GM19193 (cell line): ENCODE measurements around the gene FOXQ1.

Experiments
- POLR2A ChIP-seq: IDR thresholded peaks from 4 replicates; pipeline ENCODE4 v1.6.1; 2011; ENCODE audit not compliant: insufficient read depth, insufficient read length; ENCODE audit errors: extremely low read depth

The FOXQ1 gene

DNA sequence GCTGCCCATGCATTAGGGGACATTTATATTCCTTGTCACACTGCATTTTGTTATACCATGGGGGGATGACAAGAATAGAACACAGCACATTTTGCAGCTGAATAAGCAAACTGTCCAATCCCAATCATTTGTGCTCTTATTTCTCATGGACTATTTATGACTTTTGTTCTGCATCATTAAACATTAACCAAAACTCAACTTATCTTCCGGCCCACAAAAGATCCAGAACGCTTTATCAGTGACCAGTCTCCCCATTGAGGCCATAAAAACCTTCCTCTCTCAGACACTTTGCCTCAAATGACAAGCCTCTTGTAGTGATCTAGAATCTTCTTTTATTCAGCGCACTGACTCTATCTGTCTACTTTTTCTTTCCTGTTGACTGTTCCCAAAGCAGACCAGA is 28.4 kb upstream of the FOXQ1 start:
- TF ChIP-seq POLR2A = no peak

DNA sequence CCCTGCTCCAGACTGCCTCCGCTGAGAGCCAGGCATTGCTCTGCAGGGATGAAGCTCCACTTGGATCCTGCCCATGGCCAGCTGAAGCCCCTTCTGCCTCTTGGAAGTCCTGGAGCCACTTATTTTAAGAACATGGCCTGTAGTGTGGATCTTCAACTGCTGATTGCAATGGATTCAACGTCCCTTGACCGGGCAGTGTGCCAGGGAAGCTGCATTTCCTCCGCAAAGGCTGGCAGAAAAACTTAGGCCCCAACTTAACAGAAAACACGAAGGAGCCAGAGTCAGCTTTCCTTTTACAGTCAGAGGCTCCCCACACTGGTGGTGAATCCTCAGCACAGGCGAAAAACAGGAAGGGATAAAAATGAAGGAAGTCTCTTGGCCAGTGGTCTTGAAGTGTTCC is 26.3 kb upstream of the FOXQ1 start:
- no peak for TF ChIP-seq POLR2A

DNA sequence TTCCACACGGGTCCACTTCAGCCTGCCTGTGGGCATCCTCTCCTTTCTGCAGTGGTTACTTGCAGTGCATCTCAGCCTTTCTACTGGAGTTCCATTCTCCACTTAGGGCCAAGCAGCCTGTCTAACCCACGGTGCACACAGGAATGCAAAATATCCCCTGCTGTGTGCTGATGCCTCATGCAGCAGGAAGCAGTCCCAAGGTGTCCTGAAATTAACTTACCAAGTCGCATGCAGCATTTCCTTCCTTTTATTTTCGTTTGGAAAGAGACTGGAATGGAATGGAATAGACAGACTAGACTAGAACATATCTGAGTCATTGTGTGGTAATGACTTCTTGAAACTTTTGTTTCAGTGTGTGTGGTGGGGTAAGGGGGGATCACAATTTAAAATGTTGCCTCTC is 25.9 kb upstream of the FOXQ1 start:
- TF ChIP-seq POLR2A = no peak

DNA sequence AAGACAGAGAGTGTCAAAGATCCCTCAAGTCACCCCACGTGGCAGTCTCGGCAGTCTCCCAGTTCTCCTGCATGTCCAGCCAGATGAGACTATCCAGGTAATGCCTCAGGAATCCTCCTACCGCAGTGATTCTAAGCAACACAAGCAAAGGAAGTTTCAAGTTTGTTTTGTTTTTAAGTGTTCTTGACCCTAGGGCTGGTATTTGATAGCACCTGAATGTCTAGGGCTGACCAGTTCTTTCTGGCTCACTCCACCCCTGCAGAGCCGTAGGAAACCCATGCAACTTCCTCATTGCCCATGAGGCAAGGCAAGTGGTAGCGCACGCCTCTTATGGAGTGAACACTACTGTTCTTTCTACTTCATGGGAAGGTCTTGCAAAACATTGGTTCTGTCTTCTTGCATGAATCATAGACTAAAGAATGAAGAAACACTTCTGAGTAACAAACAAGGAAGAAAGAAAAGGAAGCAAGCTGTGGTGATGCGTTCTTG is 24.8 kb upstream of the FOXQ1 start:
- TF ChIP-seq POLR2A = no peak

DNA sequence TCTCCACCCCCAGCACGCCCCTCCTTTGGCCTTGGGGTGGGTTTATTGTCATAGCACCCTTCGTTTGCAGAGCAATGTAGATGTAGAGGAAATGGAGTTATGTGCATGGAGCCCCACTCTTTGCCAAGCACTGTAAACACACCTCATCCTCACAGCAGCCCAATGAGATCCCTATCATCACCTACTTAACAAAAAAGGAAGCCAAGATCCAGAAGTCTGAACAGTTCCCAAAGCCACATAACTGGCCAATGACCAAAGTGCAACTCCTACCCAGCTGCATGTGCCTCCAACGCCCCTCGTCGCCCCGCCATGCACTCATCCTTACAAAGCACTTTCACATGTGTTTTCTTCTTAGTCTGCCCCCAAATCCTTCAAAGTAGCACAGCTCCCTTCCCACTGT is 21.8 kb upstream of the FOXQ1 start:
- TF ChIP-seq POLR2A = no peak

DNA sequence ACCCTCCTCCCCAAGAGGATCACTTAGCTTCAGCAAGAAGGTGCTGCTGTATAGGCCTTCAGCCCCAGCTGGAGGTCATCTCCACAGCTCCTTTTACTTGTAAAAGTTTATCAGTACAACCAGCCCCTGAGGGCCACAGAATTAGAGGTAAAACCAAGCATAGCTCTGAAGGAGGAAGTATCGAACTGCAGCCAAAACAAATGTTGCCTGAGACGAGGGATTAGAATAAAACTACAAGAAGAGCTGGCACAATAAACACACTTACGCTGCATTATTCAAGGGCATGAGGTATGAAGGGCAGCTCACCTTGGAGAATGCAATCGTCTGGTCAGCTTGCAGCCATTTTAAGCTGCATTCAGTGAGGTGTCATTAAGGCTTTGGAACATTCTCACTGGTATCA is 21.1 kb upstream of the FOXQ1 start:
- TF ChIP-seq POLR2A = no peak

DNA sequence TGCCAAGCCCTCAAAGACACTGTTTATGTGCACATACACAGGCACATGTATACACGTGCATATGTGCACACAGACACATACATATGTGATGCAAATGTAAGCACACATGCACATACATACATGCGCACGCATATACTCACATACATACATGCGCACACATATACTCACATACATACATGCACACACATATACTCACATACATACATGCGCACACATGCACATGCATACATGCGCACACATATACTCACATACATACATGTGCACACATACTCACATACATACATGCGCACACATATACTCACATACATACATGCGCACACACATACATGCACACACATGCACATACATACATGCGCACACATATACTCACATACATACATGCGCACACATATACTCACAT is 20.5 kb upstream of the FOXQ1 start:
- TF ChIP-seq POLR2A = no peak

DNA sequence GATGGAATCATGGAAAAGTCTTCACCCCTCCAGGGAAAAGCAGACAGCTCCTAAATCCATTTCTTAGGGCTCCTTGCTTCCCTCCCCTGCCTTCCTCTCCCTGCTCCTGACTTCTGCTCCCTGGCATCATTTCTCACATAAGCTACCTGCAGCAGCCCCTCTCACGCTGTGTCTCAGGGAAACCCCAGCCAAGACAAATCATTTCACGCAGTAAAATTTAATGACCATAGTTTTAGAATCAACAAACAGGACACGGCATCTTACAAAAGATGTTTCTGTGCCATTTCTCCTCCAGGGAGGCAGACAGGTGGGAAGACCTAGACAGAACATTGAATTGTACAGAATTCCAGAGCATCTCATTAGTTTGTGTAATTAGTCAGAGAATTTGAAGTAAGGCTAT is 16.5 kb upstream of the FOXQ1 start:
- no peak for TF ChIP-seq POLR2A

DNA sequence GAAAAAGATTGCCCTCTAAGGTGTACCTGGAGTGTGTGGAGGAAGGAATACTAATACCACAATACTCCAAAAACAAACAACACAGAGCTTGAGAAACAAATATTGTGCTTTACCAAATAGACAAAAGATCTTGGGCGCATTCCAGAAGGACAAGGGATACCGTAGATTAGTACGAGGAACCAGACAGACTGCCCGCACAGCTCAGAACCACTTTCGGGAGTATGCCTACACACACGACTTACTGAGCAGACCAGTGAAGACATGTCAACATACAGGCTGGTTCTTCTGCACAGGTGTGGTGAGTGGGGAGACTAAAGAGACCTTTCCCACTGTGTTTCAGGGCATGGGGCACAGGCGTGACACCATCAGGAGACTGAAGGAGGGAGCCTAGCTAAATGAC is 15.8 kb upstream of the FOXQ1 start:
- no peak for TF ChIP-seq POLR2A

DNA sequence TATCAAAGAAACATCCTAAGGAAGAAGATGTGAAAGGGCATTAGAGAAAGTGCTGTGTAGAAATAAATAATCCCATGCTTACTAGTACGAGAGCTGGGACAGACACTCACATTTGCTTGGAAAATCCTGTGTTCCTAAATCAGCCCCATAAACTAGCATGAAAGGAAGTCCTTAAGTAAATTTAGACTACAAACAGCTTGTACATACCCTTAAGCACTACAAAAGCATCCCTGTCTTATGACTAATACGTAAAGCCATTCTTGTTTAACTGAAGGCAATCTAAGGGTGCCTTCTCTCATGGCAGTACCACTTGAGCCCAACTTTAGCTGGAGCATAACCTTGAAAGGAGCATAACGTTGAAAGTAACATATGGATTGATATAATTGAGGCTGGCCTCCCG is 15.4 kb upstream of the FOXQ1 start:
- no peak for TF ChIP-seq POLR2A

DNA sequence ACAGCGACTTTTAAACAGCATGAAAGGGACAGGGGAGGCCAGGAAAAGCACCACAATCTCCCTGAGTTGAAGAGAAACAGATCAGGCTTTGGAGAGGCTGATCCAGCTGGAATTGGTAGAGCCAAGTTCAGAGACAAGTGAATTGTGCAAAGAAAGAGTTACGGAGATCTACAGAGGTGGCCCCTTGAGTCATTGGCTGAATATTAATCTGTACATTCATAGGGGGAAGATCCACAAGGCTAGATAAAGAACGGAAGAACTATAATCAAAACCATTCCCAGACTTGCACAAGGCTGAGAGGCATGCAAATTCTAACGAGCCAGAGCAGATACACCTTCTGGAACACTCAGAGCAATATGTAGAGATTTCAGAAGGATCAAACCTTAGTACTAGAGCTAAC is 14.2 kb upstream of the FOXQ1 start:
- TF ChIP-seq POLR2A = no peak

DNA sequence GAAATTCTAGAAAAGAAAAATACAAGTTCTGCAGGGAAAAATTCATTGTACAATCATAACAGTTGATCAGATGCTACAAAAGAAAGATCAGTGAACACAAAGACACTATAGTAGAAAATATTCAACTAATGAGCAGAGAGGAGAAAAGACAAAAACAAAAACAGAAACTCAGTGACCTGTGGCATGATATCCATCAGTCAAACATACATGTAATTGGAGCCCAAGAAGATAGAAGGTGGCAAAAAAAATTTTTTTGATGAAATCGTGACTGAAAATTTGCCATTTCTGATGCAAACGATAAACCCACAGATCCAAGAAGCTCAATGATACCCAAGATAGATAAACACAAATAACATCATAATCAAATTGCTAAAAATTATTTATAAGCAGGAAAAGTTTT is 13.1 kb upstream of the FOXQ1 start:
- TF ChIP-seq POLR2A = no peak

DNA sequence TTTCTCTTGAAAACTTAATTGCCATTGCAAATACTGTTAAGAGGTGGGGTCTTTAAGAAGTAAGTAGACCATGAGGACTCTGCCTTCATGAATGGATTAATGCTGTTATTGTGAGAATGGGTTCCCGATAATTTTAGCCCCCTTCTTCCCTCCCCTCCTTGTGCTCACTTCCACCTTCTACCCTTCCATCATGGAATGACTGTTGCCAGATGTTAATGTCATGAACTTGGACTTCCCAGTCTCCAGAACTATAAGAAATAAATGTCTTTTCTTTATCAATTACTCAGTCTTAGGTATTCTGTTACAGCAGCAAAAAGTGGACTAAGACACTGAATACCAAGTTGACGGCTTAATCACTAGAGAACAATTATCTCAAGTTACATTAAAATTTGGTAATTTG is 5.8 kb upstream of the FOXQ1 start:
- no peak for TF ChIP-seq POLR2A

DNA sequence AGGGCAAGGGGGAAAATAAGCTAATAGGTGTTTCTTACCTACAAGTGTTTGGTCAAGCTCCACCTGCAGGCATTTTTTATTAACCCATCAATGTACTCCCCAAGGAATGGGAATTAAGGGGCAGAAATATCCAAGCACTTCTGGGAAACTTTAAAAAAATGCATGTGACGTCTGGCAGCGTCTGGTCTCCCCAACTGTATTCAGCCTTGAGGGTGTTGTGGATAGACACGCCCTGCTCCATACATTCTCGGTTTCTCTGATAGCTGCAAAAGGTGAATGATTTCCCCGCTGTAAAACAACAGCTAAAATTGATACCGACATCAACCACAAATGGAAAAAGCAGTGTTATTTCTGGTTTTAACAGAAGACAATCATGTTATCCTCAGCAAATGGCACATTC is 2.5 kb upstream of the FOXQ1 start:
- TF ChIP-seq POLR2A = no peak

DNA sequence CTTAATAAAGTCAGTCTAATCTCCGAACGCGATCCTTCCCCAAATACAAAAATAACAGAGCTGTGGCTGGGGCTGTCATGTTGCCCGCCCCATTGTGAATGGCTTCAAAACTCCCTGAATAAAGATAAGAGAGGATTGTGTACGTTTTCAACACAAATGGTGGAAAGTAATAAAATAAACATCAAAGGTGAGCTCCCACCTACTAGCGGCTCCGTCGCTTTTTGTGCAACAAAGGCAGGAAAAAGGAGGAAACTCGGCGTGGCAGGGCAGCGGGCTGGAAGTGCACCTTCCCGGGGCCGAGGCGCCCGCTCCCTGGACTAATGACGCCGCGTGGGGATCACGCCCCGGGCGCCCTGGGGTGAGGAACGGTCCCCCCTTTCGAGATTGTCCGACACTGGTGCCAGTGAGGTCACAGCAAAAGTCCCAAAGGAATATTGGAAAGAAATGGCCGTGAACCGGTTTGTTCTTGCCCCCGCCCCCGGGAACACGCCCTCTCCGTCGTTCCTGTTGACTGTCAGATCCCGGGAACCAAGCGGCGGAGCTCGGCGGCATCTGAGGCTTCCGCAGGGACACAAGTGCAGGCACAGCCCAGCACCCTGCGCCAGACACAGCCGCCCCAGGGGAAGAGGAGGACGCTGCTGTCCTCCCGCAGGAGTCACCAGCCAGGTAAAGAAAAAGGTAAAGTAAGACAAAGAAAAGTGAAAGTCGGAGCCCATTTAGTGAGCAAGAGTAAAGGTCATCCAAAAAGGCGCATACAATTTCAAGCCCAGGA is 1.1 kb upstream of the FOXQ1 start:
- no peak for TF ChIP-seq POLR2A

DNA sequence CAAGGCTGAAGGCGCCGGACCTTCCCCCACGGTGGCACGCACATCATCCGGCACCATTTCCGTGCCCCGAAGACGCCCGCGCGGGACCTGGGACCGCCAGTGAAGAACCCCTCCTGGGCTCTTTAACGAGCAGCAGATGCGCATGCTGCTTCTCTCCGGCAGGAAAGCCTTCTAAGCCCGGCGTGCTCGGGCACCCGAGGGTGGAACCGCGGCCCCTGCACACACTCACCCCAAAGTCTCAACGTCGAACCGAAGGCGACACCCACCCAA is 240 bp downstream of the FOXQ1 start:
- no peak for TF ChIP-seq POLR2A
